ENCODE results near the gene PNPLA6. TPM values are rescaled to one million over a fixed set of nuclear protein-coding genes. Genes with fewer than 3 reads are reported as not detected.

PNPLA6 gene
- total and polyA plus RNA-seq, 9 of the 15 experiments (the other 6 are each of a cell fraction or from before 2014, with no cell fraction given), result 0.07 to 30.2 (median 8.3) TPM

GRCh38 chr19:7515110-7515644 lies 20.3 kb upstream of the PNPLA6 start (continued):
- TF ChIP-seq ZNF407 (IDR thresholded peaks at IDR 0.05; ENCODE audit: low read depth), result no peak
- no peak for TF ChIP-seq KDM4B (IDR thresholded peaks at IDR 0.05; ENCODE audit: borderline replicate concordance in 2 of 2, low read depth in 1 of 2)
- no peak for TF ChIP-seq SMC3 (conservative IDR thresholded peaks at IDR 0.05; ENCODE audit: insufficient read depth, low read depth, low read length)
- TF ChIP-seq ARID4B (CRISPR knock-in tag; IDR thresholded peaks at IDR 0.05), result no peak
- no peak for TF ChIP-seq E2F6 (IDR thresholded peaks at IDR 0.05; ENCODE audit: borderline replicate concordance in 1 of 2, extremely low read depth in 1 of 2, insufficient read depth in 1 of 2, insufficient read length in 1 of 2, low read depth in 1 of 2, low read length in 1 of 2, poor library complexity in 1 of 2, severe bottlenecking in 1 of 2)
- no peak for TF ChIP-seq MXD1 (CRISPR knock-in tag; IDR thresholded peaks at IDR 0.05; ENCODE audit: borderline replicate concordance, poor library complexity, severe bottlenecking)
- TF ChIP-seq CSDE1 (IDR thresholded peaks at IDR 0.05), result no peak
- TF ChIP-seq TEAD2 (tag; IDR thresholded peaks at IDR 0.05), result no peak
- no peak for TF ChIP-seq ZBTB33 (CRISPR knock-in tag; IDR thresholded peaks at IDR 0.05)
